GM18519 (cell line): ENCODE results near the gene NEMF.
"Not testable (repeated sequence)": the region's sequence is repeated elsewhere in the genome, so short reads cannot be mapped to it uniquely, and the experiment has no call there.

Source experiments
- ATAC-seq: cut with Tn5 transposase; IDR thresholded peaks from one replicate; pipeline ENCODE4 v1.9.1; 2021; ENCODE audit warnings: mild to moderate bottlenecking, moderate library complexity; ENCODE audit not compliant: unreplicated experiment, low FRiP score

NEMF gene

DNA sequence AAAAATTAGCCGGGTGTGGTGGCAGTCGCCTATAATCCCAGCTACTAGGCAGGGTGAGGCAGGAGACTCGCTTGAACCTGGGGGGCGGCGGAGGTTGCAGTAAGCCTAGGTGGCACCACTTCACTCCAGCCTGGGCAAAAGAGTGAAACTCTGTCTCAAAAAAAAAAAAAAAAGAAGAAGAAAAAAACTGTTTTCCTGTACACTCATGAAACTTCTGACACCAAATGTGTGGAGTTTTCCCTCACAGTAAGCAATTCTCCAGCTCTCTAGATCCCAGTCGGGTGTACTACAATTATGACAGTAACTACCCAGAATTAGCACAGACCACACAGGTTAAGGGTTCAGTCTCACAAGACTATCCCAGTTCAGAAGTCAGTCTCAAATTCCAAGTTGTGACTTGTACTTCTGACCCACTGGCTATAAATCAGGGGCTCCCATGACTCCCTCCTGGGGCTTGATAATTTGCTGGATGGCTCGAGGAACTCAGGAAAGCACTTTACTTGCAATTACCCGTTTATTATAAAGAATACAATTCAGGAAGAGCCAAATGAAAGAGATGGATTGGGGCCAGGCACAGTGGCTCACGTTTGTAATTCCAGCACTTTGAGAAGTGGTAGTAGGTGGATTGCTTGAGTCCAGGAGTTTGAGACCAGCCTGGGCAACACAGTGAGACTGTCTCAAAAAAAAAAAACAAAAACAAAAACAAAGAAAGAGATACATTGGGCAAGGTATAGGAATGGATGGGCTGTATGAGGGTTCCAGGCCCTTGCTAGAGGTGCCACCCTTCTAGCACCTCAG is 27.9 kb upstream of the NEMF start:
- no peak for ATAC-seq

- ATAC-seq, result peak; percentile 56
These were observed 27.1 kb upstream of the NEMF start for GRCh38 chr14:49879646-49880204.

- no peak for ATAC-seq
These were observed 24.1 kb upstream of the NEMF start for GRCh38 chr14:49876563-49877127.

- no peak for ATAC-seq
These were observed 23.1 kb upstream of the NEMF start for GRCh38 chr14:49875640-49876198.

DNA sequence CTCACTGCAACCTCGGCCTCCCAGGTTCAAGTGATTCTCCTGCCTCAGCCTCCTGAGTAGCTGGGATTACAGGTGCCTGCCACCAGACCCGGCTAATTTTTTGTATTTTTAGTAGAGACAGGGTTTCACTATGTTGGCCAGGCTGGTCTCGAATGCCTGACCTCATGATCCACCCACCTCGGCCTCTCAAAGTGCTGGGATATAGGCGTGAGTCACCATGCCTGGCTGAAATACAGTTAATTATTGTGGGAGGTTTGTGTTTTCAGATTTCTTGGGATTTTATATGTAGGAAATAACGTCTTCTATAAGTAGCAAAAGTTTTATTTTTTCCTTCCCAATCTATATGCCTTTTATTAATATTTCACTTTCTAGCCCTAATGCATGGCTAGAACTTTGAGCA is 21.0 kb upstream of the NEMF start:
- not testable (repeated sequence) for ATAC-seq

DNA sequence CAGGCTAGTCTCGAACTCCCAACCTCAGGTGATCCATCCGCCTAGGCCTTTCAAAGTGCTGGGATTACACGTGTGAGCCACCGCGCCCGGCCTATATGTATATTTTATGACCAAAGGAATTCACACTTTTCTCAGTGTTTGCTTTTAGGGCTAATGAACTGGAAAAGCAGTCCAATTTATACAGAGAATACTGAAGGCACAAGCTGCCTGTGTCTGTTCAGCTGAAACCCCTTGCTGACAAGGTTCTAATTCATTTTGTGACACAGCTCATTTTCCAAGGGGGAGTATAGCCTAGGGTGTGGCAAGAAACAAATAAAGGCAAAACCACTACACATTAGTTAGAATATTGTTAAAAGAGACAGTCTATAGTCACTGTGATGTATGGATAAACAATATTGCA is 18.3 kb upstream of the NEMF start:
- ATAC-seq, result no peak

- no peak for ATAC-seq
These were observed 16.1 kb upstream of the NEMF start for GRCh38 chr14:49868720-49869114.

DNA sequence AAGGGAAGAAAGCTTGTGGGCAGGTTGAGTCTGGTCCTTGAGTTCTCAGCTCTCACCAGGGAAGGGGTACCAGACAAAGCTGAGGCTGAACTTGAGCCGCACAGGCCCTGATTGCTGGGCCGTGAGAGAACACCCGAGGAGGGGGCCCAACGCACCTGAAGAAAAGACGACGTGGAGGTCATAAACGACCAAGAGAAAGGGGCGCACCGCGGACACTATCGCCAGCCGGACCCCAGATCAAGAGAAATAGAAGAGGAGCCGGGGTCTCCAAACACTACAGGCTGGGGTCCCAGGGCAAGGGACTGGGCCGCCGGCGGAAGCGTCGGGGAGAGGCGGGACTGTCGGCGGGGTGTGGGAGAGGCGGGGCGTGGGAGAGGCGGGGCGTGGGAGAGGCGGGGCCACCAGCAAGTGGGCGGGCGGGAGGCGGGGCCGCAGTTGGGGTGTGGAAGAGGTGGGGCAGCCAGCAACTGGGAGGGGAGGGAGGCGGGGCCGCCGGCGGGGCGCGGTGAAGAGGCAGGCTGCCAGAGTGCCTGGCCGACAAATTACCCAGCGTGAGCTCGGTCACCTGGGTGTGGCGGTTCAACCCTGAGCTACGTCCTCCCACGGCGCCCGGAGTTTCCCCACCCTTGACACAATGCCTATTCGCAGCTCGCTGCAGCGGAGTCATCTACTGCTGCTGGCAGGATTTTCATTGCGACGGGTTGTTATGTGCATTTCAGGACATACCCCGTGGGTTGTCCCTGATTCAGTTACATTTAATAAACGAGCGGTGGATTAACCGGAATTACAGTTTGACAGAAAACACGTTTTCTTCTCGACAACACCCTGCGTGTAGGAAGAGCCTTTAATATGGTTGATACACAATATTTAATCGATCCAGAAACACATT is 15.5 kb upstream of the NEMF start:
- ATAC-seq, result peak; percentile 66

DNA sequence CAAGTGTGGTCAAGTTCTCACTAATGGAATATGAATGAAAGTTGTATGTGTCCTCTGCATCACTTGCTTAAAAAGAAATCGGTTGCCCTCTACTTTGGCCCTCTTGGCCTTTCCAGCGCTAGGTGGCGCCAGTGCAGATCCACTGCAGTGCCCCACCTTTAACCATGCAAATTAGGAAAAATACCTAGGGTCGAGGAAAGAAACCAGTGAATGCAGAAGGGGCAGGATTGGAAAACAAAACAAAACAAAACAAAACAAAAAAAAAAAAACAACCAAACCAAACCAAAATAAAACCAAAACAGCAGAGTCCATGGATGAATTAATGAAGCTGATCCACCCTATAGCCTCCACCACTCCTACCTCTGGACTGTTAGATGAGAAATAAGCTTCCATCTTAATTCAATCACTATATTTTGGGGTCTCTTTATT is 12.9 kb upstream of the NEMF start:
- ATAC-seq, result no peak

GRCh38 chr14:49863487-49864281 is 11.1 kb upstream of the NEMF start:
- ATAC-seq, result no peak

GRCh38 chr14:49862089-49862673 is 9.6 kb upstream of the NEMF start:
- no peak for ATAC-seq

GRCh38 chr14:49861699-49862088 is 9.1 kb upstream of the NEMF start:
- ATAC-seq, result no peak

- no peak for ATAC-seq
These were observed 8.6 kb upstream of the NEMF start for GRCh38 chr14:49860988-49861698.

DNA sequence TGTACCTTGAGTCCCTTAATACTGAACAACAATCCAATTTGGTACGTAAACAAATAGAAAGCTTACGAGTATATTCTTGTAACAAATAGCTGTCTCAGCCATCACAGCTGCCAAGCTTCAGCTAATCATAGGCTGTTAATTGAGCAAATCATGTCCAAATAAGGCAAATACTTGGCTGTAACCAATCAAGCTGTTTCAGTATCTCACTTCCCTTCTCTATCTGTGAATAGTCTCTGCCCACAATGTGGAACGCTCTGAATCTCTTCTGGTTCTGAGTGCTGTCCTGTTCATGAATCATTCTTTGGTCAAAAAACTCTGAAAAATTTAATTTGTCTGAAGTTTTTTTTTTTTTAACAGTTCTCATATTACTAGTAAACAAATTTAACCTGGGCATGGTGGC is 5.8 kb upstream of the NEMF start:
- ATAC-seq, result no peak

DNA sequence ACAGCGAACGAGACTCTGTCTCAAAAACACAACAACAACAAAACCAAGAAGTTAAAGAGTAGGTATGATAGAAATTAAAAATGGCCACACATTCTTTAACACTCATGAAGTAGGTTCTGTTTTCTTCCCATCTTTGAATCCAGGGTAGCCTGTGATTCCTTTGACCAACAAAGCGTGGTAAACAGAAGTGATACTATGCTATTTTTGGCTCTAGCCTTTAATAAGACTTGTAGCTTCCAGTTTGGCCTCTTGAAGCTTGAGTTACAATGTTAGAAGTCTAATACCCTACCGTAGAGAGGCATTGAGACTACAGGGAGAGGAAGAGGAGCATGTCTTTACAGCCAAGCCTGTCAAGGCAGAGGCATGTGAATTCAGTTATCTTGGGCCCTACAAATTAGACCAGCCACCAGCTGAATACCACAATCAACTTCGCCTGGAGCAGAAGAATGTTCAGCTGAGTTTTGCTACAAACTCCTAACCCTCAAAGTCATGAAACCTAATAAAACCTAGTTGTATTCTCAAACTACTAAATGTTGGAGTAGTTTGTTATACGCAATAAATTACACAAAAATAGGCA is 4.9 kb upstream of the NEMF start:
- no peak for ATAC-seq

GRCh38 chr14:49853572-49854375 is 1.2 kb upstream of the NEMF start:
- peak; percentile 33 for ATAC-seq

DNA sequence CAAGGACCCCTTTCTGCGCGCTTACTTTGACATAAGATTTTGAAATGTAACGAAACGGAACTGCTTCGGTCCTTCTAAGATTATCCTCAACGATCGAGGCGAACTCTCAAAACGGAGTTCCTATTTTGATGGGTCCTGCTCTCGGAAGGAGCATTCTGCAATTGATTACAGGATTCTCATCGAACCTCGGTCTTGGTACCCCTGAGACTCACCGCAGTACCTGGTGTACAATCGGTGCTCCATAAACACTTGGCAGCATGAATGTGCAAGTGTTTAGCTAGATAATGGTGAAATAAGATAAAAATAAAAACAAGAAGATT is 530 bp upstream of the NEMF start:
- no peak for ATAC-seq

- ATAC-seq, result no peak
These were observed 775 bp downstream of the NEMF start for GRCh38 chr14:49851813-49852212.
